ENCODE measurements around the gene ZNF3.

GRCh38 chr7:100027197-100027596 is 54.3 kb downstream of the ZNF3 start:
- TF ChIP-seq GABPB1 (CRISPR knock-in tag; IDR thresholded peaks at IDR 0.05) (no peak), SPI1 (IDR thresholded peaks at IDR 0.05; ENCODE audit: borderline replicate concordance, low read depth, low read length) (no peak), POLR2A (conservative IDR thresholded peaks at IDR 0.05) (peak; percentile 48; the same call in 1 of the 2 replicates), IRF9 (tag; IDR thresholded peaks at IDR 0.05) (no peak), TRIM28 (IDR thresholded peaks at IDR 0.05) (no peak), MAX (CRISPR knock-in tag; IDR thresholded peaks at IDR 0.05) (no peak), FOXP4 (CRISPR knock-in tag; IDR thresholded peaks at IDR 0.05; ENCODE audit: borderline replicate concordance) (no peak), SP1 (CRISPR knock-in tag; IDR thresholded peaks at IDR 0.05) (no peak)
